ENCODE measurements around the gene RYR1.
"Not testable (repeated sequence)": the region's sequence is repeated elsewhere in the genome, so short reads cannot be mapped to it uniquely, and the experiment has no call there.

The RYR1 gene

DNA sequence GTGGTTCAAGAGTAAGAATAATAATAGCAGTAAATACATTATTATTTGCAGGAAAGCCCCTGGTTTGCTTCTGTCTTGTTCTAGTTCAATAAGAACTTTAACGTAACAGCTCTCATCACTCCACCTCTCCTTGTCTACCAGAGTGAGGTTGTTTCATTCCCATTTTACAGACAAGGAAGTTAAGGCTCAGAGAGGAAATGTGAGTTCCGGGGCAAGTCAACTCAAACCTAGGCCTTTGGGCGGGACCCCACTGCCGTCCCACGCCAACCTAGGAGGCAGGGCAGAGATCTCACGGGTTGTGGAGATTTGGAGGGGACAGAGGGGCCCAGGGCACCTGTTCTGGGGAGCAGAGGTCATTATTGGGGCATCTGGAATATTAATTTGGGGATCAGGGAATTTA lies 182.8 kb downstream of the RYR1 start:
- DNase-seq (ENCODE audit: low spot score), result no peak

- no peak for DNase-seq (ENCODE audit: low spot score)
These were observed 183.8 kb downstream of the RYR1 start for GRCh38 chr19:38617283-38617763.

DNA sequence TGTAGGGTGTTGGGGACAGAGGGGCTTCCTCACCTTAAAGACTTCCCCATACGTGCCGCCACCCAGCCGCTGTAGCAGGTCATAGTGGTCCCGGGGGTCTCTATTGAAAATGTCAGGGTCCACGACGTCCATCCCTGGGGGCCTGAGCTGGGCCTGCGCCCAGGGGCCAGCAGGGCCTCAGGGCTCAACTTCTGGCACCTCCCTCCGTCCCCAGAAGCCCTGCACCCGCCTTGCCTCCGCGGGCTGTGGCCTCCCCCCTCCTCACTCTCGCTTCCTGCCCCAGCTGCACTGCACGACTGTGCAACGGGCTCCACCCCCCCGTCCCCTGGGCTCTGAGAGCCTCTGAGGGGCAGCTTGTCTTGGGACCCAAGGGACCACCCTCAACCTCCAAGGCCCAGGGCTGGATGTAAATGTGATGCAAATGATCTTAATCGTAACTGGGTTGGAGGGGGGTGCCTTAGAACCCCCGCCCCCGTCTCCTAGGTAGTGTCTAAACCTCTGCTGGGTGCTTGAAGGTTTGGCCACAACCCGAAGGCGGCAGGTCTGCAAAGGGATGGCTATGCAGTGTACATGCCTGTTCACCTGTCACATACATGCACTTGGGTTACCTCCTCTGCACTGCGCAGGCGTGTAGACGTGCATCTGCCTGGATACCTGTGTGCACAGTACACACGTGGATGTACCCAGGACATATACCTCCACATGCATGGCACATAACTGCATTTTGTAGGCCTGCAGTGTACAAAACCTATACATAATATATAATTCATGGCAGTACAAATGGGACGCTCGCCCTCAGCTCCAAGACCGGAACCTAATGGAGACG lies 184.5 kb downstream of the RYR1 start, which contains the start of gene MAP4K1:
Gene MAP4K1, minus strand, starts transcription at position 190 of the 826 bp plus-strand sequence. Its CDS starts 58 bp downstream, at position 132.
- no peak for DNase-seq (ENCODE audit: low spot score)

GRCh38 chr19:38618590-38619360 lies 185.3 kb downstream of the RYR1 start, which contains the start of gene EIF3K:
TSS of gene EIF3K (plus strand) at chr19:38619188. CDS start at chr19:38619269, 81 bp downstream.
- DNase-seq (ENCODE audit: low spot score), result peak; percentile 99

GRCh38 chr19:38619361-38620174 lies 186.1 kb downstream of the RYR1 start:
- no peak for DNase-seq (ENCODE audit: low spot score)

GRCh38 chr19:38624822-38625221 lies 191.3 kb downstream of the RYR1 start:
- DNase-seq (ENCODE audit: low spot score), result no peak

- DNase-seq (ENCODE audit: low spot score), result no peak
These were observed 192.9 kb downstream of the RYR1 start for GRCh38 chr19:38626401-38626800.

- DNase-seq (ENCODE audit: low spot score), result no peak
These were observed 196.1 kb downstream of the RYR1 start for GRCh38 chr19:38629568-38629967.

GRCh38 chr19:38631301-38631700 lies 197.8 kb downstream of the RYR1 start:
- not testable (repeated sequence) for DNase-seq (ENCODE audit: low spot score)

DNA sequence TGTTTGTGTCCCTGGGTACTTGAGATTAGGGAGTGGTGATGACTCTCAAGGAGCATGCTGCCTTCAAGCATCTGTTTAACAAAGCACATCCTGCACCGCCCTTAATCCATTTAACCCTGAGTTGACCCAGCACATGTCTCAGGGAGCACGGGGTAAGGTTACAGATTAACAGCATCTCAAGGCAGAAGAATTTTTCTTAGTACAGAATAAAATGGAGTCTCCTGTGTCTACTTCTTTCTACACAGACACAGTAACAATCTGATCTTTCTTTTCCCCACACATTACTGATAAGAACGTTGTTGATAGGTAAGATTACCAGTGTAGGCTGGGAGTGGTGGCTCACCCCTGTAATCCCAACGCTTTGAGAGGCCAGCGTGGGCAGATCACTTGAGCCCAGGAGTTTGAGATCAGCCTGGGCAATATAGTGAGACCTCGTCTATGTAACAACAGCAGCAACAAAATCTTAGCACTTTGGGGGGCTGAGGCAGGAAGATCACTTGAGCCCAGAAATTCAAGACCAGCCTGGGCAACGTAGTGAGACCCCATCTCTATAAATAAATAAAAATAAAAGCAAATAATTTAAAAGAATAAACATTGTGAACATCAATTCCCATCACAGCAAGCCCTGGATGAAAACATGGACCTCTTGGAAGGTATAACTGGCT lies 198.5 kb downstream of the RYR1 start:
- DNase-seq (ENCODE audit: low spot score), result not testable (repeated sequence)

- no peak for DNase-seq (ENCODE audit: low spot score)
These were observed 199.2 kb downstream of the RYR1 start for GRCh38 chr19:38632476-38633213.

DNA sequence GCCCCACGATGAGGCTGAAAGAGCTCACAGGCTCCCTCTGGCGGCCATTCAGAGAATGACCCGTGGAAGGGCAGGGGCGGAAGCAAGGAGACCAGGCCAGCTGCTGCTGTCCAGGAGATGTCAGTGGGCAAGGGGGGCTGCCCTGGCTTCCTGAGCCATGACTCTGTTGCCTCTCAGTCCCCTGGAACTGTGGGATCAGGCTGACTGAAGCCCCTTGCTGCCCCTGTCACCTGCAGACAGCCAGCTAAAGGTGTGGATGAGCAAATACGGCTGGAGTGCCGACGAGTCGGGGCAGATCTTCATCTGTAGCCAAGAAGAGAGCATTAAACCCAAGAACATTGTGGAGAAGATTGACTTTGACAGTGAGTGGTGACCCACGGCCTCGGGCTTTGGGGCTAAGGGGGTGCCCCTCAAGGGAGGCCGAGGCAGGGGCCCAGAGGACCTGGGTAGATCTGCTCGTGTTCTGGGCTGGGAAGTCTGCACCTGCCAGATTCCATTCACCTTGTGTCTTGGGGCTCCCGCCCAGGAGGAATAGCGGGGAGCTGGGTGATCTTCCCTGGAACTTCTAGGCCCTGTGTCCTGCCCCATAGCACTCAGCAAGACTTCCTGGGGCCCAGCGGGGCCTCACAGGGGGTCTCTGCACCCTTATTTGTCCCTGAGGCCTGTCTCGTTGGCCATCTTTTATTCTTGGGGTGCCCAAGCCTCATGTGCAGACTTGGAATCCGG lies 201.4 kb downstream of the RYR1 start:
- peak; percentile 74 for DNase-seq (ENCODE audit: low spot score)

DNA sequence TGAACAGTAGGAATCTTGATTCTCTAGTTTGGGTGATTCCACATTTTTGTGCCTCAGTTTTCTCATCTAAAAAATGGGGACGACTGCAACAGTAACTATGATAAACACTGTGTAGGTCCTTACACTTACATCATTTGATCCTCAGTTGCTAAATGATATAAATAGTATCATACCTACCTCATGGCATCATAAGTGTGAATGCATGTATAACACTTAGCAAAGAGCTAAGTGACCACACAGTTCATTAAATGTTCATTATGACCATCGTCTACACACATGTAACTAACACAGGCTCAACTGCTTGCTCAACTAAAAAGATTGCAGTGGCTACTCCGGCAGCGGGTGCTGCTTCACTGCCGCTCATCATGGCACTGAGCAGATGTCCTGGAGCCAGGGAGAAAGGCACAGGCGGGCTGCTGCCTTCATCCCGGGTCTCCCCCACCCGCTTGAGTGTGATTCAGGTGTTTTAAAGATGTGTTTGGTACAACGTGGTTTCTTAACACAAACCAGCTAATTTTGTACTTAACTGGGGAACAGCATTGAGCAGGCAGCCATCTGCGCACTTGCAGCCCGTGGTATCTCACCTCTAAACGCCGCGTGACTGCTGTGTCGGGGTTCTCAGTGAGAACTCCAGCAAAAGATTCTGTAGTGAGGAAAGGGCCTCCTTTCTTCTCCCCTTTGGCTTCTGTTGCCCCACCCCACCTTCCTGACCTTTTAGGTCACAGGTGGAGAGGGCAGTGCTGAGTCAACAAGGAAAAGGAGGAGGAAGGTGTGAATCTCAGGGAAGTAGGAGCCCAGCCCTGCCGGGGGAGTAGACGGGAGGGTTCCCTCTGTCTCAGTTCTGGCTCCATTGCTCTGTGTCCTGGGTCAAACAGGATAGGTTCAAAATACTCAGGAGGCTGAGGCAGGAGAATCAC lies 202.2 kb downstream of the RYR1 start:
- DNase-seq (ENCODE audit: low spot score), result no peak

Measured in HuH-7 (cell line).